WTC11 (cell line): ENCODE results near the gene RAB3GAP1. TPM values are rescaled to one million over a fixed set of nuclear protein-coding genes. Genes with fewer than 3 reads are reported as not detected.

Source experiments
- ATAC-seq: fragments of 200-7000 bp; cut with Tn5 transposase; 2 replicates; pipeline ENCODE4 v1.10.0; 2021; ENCODE audit warnings: mild to moderate bottlenecking, moderate library complexity
- CTCF ChIA-PET: fragments of 300-600 bp; sonication (Branson Sonifier 250); formaldehyde crosslinking; loops from one replicate; lab custom pipeline; 2021; ENCODE audit warnings: antibody characterized with exemption; lab: Charles Lee
- POLR2A ChIA-PET: fragments of 350-600 bp; sonication (Branson Sonifier 250); formaldehyde crosslinking; loops from one replicate; lab custom pipeline; 2021; ENCODE audit warnings: antibody characterized with exemption; lab: Charles Lee
- DNase-seq: peaks from one replicate; pipeline ENCODE4 v3.0.0; 2021; ENCODE audit warnings: low spot score
- H3K27ac Mint-ChIP-seq: 2 replicates; pipeline ENCODE4 v1.8.0; 2021; ENCODE audit warnings: mixed read lengths
- H3K27me3 Mint-ChIP-seq: 2 replicates; pipeline ENCODE4 v1.8.0; 2021; ENCODE audit warnings: low read depth, mild to moderate bottlenecking, moderate library complexity, mixed read lengths
- H3K36me3 Mint-ChIP-seq: 2 replicates; pipeline ENCODE4 v1.8.0; 2021; ENCODE audit warnings: mixed read lengths
- H3K4me1 Mint-ChIP-seq: 2 replicates; pipeline ENCODE4 v1.8.0; 2022; ENCODE audit warnings: mixed read lengths
- H3K4me3 Mint-ChIP-seq: 2 replicates; pipeline ENCODE4 v1.8.0; 2021; ENCODE audit warnings: mild to moderate bottlenecking, moderate library complexity, mixed read lengths
- H3K9me3 Mint-ChIP-seq: 2 replicates; pipeline ENCODE4 v1.8.0; 2021; ENCODE audit warnings: mixed read lengths
- CDX4 ChIP-seq: fragments of 250-450 bp; sonication (Bioruptor Pico); IDR thresholded peaks from 2 replicates; pipeline ENCODE4 v1.9.0; 2021; ENCODE audit warnings: moderate library complexity, mild to moderate bottlenecking, inconsistent platforms, borderline replicate concordance
- CREM ChIP-seq: sonication (generic); formaldehyde crosslinking; IDR thresholded peaks from 2 replicates; pipeline ENCODE4 v1.8.1; 2022; ENCODE audit warnings: mild to moderate bottlenecking, missing genetic modification reagents, moderate library complexity
- E2F1 ChIP-seq: sonication (generic); formaldehyde crosslinking; IDR thresholded peaks from 2 replicates; pipeline ENCODE4 v1.8.0; 2022; ENCODE audit warnings: mild to moderate bottlenecking, missing genetic modification reagents
- E2F4 ChIP-seq: sonication (generic); formaldehyde crosslinking; IDR thresholded peaks from 2 replicates; pipeline ENCODE4 v1.8.1; 2022; ENCODE audit warnings: low read depth, mild to moderate bottlenecking, moderate library complexity, missing genetic modification reagents, borderline replicate concordance
- IRF2 ChIP-seq: sonication (generic); formaldehyde crosslinking; IDR thresholded peaks from 2 replicates; pipeline ENCODE4 v1.8.0; 2022; ENCODE audit warnings: low read depth, missing genetic modification reagents, borderline replicate concordance
- JAZF1 ChIP-seq: fragments of 250-450 bp; sonication (Bioruptor Pico); IDR thresholded peaks from 2 replicates; pipeline ENCODE4 v1.9.0; 2021; ENCODE audit warnings: moderate library complexity, mild to moderate bottlenecking, inconsistent platforms
- JUN ChIP-seq: sonication (generic); formaldehyde crosslinking; IDR thresholded peaks from 2 replicates; pipeline ENCODE4 v1.8.0; 2023; ENCODE audit warnings: mild to moderate bottlenecking, missing genetic modification reagents
- ZNF219 ChIP-seq: sonication (generic); formaldehyde crosslinking; IDR thresholded peaks from 2 replicates; pipeline ENCODE4 v1.8.0; 2023; ENCODE audit warnings: missing genetic modification reagents, mild to moderate bottlenecking, borderline replicate concordance
- ZNF532 ChIP-seq: fragments of 250-450 bp; sonication (Bioruptor Pico); IDR thresholded peaks from 2 replicates; pipeline ENCODE4 v1.9.0; 2021; ENCODE audit warnings: mild to moderate bottlenecking, borderline replicate concordance
- total RNA-seq: library from RNA; stranded (reverse); gene quantifications from 3 replicates; pipeline ENCODE4 v1.2.3, GENCODE V29; 2021
- TF ChIP-seq, protein P1 (sequence below): fragments of 250-450 bp; sonication (Bioruptor Pico); IDR thresholded peaks from 2 replicates; pipeline ENCODE4 v1.9.0; 2021; ENCODE audit warnings: mild to moderate bottlenecking
- TF ChIP-seq, protein P2 (sequence below): sonication (generic); formaldehyde crosslinking; IDR thresholded peaks from 2 replicates; pipeline ENCODE4 v1.8.0; 2022; ENCODE audit warnings: mild to moderate bottlenecking, missing genetic modification reagents
- TF ChIP-seq, protein P3 (sequence below): sonication (generic); formaldehyde crosslinking; IDR thresholded peaks from 2 replicates; pipeline ENCODE4 v1.8.0; 2023; ENCODE audit warnings: missing genetic modification reagents
- TF ChIP-seq, protein P4 (sequence below): sonication (generic); formaldehyde crosslinking; IDR thresholded peaks from 2 replicates; pipeline ENCODE4 v1.8.1; 2022; ENCODE audit warnings: mild to moderate bottlenecking, missing genetic modification reagents, moderate library complexity, borderline replicate concordance

The RAB3GAP1 gene
- total RNA-seq, 1 experiment from 2014 or later = 27.6 TPM

- ATAC-seq = no peak
- no peaks in the 10 kb centered on the region for H3K27me3 Mint-ChIP-seq
- POLR2A ChIA-PET = no interaction called here
- no peak overlapping the region for H3K4me3 Mint-ChIP-seq
- peaks cover 33% of the 10 kb centered on the region for H3K36me3 Mint-ChIP-seq
- no peaks in the 10 kb centered on the region for H3K9me3 Mint-ChIP-seq
- no peak overlapping the region for H3K27ac Mint-ChIP-seq
- CTCF ChIA-PET = interaction anchor here (2.1 kb wide), 1 partner anchor 166 kb away, joined by 4 read pairs; no protein-coding TSS in a partner anchor
- TF ChIP-seq, protein P1, sequence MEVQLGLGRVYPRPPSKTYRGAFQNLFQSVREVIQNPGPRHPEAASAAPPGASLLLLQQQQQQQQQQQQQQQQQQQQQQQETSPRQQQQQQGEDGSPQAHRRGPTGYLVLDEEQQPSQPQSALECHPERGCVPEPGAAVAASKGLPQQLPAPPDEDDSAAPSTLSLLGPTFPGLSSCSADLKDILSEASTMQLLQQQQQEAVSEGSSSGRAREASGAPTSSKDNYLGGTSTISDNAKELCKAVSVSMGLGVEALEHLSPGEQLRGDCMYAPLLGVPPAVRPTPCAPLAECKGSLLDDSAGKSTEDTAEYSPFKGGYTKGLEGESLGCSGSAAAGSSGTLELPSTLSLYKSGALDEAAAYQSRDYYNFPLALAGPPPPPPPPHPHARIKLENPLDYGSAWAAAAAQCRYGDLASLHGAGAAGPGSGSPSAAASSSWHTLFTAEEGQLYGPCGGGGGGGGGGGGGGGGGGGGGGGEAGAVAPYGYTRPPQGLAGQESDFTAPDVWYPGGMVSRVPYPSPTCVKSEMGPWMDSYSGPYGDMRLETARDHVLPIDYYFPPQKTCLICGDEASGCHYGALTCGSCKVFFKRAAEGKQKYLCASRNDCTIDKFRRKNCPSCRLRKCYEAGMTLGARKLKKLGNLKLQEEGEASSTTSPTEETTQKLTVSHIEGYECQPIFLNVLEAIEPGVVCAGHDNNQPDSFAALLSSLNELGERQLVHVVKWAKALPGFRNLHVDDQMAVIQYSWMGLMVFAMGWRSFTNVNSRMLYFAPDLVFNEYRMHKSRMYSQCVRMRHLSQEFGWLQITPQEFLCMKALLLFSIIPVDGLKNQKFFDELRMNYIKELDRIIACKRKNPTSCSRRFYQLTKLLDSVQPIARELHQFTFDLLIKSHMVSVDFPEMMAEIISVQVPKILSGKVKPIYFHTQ (CRISPR knock-in tag) = no peak
- TF ChIP-seq JUN (CRISPR knock-in tag) = no peak
- TF ChIP-seq IRF2 = no peak
- TF ChIP-seq, protein P2, sequence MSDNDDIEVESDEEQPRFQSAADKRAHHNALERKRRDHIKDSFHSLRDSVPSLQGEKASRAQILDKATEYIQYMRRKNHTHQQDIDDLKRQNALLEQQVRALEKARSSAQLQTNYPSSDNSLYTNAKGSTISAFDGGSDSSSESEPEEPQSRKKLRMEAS (CRISPR knock-in tag) = no peak
- no peak for TF ChIP-seq JAZF1 (CRISPR knock-in tag)
- no peak for TF ChIP-seq E2F4 (CRISPR knock-in tag)
- TF ChIP-seq E2F1 (CRISPR knock-in tag) = no peak
- no peak for TF ChIP-seq ZNF532 (CRISPR knock-in tag)
- TF ChIP-seq, protein P3, sequence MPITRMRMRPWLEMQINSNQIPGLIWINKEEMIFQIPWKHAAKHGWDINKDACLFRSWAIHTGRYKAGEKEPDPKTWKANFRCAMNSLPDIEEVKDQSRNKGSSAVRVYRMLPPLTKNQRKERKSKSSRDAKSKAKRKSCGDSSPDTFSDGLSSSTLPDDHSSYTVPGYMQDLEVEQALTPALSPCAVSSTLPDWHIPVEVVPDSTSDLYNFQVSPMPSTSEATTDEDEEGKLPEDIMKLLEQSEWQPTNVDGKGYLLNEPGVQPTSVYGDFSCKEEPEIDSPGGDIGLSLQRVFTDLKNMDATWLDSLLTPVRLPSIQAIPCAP (CRISPR knock-in tag) = no peak
- no peak for TF ChIP-seq ZNF219 (CRISPR knock-in tag)
- TF ChIP-seq, protein P4, sequence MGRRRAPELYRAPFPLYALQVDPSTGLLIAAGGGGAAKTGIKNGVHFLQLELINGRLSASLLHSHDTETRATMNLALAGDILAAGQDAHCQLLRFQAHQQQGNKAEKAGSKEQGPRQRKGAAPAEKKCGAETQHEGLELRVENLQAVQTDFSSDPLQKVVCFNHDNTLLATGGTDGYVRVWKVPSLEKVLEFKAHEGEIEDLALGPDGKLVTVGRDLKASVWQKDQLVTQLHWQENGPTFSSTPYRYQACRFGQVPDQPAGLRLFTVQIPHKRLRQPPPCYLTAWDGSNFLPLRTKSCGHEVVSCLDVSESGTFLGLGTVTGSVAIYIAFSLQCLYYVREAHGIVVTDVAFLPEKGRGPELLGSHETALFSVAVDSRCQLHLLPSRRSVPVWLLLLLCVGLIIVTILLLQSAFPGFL = no peak
- no peak for TF ChIP-seq CDX4 (CRISPR knock-in tag)
- no peak for TF ChIP-seq CREM
- TF ChIP-seq, all 79 proteins: peak for 0
- DNase-seq = no peak
- H3K4me1 Mint-ChIP-seq = peaks cover 8% of the 10 kb centered on the region; the same call in 1 of the 2 replicates
Measured at GRCh38 chr2:135169900-135170753, 118.0 kb downstream of the RAB3GAP1 start.
